Midbrain (tissue), 1 donor: ENCODE measurements around the gene PRELID1.
"Not testable (repeated sequence)": the region's sequence is repeated elsewhere in the genome, so short reads cannot be mapped to it uniquely, and the experiment has no call there.

Experiments used
- DNase-seq: peaks from one replicate; lab custom pipeline; 2025; lab: John Stamatoyannopoulos, UW

Gene PRELID1, protein sequence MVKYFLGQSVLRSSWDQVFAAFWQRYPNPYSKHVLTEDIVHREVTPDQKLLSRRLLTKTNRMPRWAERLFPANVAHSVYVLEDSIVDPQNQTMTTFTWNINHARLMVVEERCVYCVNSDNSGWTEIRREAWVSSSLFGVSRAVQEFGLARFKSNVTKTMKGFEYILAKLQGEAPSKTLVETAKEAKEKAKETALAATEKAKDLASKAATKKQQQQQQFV

DNA sequence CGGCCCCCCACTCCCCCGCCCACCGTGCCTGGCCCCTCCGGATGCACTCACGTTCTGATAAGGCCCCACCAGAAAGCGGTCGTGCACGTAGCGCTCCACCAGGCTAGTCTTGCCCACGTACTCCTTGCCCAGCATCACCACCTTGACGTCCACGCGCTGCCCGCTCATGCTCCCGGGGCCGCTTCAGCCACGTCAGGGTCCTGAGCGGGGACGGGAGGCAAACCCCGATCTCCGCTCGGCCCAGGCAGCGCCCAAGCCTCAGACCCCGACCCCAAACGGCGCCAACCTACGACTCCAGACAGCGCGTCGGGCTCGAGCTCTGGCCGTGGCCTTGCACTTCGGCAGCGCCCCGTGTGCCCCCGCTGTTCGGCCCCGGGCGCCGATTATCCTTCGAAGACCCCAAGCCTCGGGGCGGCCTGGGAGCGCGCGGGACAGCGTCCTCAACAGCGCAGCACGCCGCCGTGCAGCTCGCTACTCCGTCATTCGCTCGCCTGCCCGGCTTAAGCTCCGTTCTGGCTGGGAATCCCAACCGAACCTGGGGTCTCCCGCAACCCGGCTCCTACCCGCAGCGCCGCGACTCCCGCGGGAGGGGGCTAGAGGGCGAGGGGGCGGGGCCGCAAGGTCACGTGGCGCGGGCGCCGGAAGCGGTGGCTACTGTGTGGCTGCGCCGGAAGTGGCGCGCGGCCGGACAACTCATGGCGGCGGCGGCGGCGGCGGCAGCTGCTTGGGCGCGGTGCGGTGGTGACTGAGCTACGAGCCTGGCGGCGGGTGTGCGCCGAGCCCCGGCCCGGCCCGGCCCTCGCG, at the start of gene PRELID1, which contains the start of gene RAB24:
PRELID1 (plus strand) TSS at position 679 of the 804 bp plus-strand sequence. CDS start 187 bp downstream, outside the sequence.
RAB24 (minus strand) TSS at position 599 of the 804 bp plus-strand sequence; CDS start at position 168, 431 bp downstream.
- peak; percentile 91 for DNase-seq

DNA sequence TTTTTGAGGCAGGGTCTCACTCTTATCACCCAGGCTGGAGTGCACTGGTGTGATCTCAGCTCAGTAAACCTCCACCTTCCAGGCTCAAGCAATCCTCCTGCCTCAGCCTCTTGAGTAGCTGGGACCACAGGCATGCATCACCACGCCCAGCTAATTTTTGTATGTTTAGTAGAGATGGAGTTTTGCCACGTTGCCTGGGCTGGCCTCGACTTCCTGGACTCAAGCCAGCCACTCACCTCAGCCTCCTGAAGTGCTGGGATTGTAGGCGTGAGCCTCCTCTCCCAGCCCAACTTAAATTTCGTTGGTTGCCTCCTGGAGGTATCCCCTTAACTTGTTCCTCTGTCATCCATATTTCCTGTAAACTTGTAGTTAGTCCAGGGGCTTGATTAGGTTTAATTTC, 47.3 kb upstream of the PRELID1 start:
- no peak for DNase-seq

DNA sequence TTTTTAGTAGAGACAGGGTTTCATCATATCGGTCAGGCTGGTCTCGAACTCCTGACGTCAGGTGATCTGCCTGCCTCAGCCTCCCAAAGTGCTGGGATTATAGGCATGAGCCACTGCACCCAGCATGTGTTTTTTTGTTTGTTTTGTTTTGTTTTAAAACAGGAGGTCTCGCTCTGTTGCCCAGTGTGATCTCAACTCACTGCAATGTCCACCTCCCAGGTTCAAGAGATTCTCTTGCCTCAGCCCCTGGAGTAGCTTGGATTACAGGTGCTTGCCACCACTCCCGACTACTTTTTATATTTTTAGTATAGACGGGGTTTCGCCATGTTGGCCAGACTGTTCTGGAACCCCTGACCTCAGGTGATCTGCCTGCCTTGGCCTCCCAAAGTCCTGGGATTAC, 44.9 kb upstream of the PRELID1 start:
- not testable (repeated sequence) for DNase-seq

DNA sequence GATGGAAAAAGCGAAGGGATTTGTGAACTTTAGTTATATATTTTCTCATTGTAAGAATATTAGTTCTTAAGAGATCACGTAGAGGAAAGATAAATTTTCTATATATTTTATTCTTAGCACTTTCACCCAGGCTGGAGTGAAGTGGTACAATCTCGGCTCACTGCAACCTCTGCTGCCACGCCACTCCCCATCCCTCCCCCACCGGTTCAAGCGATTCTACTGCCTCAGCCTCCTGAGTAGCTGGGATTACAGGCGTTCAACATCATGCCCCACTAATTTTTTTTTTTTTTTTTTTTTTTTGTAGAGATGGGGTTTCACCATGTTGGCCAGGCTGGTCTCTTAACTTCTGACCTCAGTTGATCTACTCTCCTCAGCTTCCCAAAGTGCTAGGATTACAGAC, 42.6 kb upstream of the PRELID1 start:
- no peak for DNase-seq

DNA sequence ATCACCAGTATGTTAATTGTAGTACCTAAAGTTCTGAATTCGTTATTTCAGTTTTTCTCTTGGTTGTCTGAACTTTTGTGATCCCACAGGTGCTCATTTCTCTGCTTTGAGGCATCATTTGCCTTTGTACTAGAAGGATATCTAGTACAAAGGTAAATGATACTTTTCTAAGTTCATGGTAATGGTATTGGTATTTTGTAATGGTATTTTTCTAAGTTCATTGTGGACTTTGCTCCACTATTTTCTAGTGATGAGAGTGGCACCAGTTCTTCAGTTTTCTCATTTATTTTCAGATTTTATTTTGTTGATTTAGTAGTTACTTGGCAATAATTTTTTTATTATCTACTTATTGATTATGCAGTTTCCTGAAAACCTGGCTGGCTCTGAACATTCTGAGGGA, 42.1 kb upstream of the PRELID1 start:
- no peak for DNase-seq

DNA sequence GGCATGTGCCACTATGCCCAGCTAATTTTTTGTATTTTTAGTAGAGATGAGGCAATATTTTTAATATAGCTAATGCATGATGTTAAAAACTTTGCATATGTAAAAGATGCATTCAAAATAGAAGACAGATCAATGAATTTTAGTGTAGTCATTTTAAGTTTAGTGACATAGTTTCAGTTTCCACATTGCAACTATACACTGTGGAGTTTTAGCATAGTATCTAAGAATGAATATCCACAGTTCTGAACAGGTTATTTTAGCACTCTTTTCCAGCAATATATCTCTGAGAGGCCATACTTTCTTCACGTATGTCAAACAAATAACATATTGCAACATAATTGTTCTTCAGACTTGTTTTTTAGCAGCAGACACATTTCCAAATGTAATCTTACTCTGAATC, 39.4 kb upstream of the PRELID1 start:
- no peak for DNase-seq

DNA sequence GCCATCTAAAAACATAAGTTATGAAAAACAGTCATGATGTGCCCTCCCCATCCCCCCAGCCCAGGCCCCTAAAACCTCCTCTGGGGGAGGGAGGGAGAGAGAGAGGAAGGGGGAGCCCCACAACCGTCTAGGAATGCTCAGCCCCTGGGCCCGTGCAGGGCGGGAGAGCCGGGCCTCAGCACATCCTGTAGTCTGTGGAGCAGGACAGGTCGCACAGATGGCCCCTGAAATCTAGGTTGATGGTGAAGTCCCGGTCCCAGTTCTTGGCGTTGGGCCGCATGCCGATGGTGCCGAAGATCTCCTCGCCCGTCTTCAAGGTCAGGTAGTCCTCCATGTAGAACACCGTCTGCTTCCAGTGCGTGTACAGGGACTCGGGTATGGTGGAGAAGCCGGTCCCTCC, 38.2 kb upstream of the PRELID1 start:
- no peak for DNase-seq

DNA sequence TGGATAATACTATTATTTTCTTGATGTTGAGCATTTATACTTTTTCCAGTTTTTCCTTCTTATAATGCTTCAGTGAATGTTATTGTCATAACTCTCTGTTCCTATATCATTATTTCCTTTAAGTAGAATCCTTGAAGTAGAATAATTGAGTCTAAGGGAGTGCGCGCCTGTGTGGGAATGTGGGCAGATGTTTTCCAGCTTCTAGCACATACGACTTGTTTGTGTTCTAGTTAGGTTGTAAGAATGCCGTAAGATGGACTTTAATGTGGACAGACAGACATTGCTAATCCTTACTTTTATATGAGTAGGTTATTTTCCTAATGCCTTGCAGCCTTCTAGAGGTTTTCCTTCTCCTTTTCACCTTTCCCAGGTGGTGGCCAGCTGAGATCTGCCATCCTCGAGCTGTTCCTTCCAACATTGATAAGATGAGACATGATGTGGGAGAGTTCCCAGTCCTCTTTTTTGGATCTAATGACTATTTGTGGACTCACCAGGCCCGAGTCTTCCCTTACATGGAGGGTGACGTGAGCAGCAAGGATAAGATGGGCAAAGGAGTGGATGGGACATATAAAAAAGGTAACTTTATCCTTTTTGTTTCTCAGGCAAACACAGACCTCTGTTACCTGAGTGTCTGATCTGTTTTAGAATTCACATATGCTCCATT, 34.2 kb upstream of the PRELID1 start:
- no peak for DNase-seq

DNA sequence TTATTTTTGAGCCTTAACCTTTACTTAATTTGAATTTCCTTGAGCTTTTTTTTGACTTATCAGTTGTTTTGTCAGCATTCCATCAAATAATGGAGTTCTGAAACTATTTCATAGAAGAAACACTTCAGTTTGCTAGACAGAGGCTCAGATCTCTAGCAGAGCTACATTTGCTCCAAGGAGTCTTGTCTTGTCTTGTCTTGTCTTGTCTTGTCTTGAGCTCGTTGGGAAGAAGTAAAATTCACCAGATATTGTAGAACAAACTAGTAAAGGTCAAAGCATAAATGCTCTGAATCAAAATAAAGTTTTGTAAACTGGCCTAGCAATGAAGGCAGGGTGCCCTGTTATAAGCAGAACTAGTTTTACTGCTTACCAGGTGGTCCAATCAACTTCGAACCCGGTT, 33.6 kb upstream of the PRELID1 start:
- DNase-seq: no peak

DNA sequence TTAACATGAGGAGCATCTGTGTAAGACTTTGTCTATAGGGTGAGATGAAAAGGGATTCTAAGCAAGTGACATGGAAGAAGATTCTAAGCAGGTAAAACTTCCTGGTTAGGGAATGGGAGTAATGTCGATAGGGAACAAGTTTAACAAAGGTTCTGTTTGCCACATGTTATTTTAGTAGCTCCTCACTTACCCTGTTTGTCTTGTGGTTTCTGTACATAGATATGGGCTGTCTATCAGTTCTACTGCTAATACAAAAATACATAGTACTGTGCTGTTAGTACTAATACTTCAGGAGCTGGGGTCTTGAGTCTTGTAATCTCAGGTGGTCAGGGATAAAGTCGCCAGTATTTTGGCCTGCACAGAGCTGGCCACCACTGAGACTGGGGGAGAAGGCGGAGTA, 32.9 kb upstream of the PRELID1 start:
- no peak for DNase-seq

DNA sequence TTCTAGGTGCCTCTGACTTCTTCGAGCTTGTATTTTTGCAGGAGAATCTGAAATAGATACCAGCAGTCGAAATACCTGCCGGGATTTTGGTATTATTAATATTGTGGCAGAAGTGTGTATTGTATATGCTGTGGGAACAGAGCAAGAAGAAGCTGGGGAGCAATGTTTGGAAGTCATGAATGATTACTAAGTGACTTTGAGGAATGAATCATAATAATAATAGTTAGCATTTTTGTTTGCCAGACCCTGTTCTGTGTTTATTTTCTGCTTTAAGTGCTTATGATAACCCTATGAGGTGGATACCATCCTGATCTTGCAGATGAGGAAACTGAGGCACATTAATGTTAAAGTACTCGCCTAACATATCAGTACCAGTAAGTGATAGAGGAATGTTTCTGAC, 32.5 kb upstream of the PRELID1 start:
- DNase-seq: no peak

DNA sequence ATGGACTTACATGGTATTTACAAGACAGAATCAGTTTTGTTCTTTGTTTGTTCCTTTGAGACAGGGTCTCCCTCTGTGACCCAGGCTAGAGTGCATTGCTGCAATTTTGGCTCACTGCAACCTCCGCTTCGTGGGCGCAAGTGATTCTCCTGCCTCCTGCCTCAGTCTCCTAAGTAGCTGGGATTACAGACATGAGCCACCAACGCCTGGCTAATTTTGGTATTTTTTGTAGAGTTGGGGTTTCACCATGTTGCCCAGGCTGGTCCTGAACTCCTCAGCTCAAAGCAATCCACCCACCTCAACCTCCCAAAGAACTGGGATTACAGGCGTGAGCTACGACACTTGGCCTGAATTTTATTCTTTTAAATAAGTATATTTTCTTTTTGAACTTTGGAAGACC, 27.7 kb upstream of the PRELID1 start:
- DNase-seq: no peak

DNA sequence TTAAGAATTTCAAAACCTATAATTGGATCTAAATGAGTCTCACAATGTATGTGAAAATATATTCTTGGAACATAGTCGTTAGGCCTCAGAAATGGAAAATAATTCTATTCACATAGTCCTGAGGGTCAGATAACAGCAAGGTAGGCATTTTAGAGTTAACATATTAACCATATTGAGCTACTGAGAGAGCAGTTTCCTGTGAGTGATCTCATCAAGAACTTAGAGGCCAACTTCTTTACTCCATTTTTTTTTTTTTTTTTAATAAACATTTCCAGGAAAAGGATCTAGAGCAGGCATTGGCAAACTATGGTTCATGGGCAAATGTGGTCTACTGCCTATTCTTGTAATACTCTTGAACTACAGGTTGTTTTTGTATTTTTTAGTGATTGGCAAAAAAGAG, 26.7 kb upstream of the PRELID1 start:
- no peak for DNase-seq

DNA sequence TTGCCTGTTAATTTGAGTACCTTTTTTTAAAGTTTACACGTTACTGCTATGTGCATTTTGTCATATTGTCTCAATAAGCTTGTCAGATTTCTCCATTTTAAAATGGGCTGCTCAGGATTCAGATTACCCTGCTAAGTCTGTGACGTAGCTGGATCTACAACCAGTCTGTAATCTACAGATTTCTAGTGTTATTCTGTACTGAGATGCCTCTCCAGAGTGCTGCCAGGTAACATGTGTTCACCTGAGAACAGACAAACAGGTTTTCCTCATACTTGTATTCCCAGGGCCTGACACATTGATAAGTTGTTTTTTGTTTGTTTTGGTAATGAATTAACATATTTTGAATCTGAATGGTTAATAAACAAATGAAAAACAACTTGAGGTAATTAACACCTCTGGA, 15.4 kb upstream of the PRELID1 start:
- DNase-seq: no peak

DNA sequence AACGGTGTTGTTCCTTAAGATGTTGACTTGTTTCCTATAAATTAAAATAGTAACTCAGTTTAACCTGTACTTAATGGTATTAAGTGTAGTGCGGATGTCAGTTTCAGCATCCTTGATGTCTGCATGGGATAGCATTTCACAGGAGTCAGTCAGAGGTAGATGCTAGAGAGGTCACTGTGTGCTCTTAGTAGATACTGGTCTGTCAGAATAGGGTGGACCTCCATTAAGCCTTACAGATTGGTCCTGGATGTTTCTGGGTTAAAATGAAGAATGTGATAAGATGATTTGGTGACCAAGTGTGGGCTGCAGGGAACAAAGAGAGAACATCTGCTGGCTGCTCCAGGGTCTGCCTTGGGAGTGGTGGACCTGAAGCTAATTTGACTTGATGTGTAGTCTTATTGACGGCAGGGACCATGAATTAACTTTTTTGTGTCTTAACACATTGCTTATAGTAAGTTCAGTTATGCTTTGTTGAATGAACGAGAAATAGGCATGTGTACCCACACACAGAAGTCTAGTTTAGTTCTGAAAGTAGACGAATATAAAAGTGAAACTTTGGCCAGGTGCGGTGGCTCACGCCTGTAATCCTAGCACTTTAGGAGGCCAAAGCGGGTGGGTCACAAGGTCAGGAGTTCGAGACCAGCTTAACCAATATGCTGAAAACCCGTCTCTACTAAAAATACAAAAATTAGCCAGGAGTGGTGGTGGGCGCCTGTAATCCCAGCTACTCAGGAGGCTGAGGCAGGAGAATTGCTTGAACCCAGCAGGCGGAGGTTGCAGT, 12.6 kb upstream of the PRELID1 start:
- DNase-seq: no peak

DNA sequence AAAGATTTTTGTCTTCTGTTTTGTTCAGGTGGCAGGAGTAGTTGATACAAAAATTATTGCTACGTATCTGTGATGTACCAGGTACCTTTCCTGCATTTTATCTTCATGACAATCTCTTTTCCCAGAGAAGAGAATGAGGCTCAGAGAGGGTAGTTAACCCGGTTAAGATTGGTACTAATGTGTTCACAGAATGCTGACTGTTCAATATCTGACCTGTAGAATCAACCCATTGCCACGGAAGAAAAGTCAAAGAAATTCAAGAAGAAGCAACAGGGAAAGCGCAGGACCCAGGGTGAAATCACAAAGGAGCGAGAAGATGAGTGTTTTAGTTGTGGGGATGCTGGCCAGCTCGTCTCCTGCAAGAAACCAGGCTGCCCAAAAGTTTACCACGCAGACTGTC, 11.9 kb upstream of the PRELID1 start:
- DNase-seq: no peak

DNA sequence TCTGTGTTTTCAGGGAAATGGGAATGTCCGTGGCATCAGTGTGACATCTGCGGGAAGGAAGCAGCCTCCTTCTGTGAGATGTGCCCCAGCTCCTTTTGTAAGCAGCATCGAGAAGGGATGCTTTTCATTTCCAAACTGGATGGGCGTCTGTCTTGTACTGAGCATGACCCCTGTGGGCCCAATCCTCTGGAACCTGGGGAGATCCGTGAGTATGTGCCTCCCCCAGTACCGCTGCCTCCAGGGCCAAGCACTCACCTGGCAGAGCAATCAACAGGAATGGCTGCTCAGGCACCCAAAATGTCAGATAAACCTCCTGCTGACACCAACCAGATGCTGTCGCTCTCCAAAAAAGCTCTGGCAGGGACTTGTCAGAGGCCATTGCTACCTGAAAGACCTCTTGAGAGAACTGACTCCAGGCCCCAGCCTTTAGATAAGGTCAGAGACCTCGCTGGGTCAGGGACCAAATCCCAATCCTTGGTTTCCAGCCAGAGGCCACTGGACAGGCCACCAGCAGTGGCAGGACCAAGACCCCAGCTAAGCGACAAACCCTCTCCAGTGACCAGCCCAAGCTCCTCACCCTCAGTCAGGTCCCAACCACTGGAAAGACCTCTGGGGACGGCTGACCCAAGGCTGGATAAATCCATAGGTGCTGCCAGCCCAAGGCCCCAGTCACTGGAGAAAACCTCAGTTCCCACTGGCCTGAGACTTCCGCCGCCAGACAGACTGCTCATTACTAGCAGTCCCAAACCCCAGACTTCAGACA, 9.6 kb upstream of the PRELID1 start:
- no peak for DNase-seq

DNA sequence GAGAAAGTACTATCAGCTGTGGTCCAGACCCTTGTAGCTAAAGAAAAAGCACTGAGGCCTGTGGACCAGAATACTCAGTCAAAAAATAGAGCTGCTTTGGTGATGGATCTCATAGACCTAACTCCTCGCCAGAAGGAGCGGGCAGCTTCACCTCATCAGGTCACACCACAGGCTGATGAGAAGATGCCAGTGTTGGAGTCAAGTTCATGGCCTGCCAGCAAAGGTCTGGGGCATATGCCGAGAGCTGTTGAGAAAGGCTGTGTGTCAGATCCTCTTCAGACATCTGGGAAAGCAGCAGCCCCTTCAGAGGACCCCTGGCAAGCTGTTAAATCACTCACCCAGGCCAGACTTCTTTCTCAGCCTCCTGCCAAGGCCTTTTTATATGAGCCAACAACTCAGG, 9.0 kb upstream of the PRELID1 start:
- DNase-seq: no peak

DNA sequence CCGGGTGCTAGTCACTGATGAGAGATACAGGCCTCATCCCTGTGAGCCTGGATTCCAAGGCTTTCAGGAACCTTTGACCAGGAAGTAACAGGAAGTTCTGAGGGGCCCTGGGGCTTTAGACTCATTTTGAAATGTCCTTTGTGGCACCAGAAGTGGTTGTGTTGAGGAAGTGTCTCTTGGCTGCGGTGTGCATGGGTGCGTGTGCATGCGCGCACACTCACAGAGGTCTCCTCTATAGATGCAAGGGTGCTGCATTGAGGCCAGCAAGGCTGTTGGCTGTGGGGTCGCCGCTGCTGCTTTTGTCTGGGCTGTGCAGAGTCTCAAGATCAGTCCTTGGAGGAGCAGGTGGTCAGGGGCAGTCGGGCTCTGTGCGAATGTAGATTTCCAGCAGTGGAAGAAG, 7.7 kb upstream of the PRELID1 start:
- DNase-seq: no peak

DNA sequence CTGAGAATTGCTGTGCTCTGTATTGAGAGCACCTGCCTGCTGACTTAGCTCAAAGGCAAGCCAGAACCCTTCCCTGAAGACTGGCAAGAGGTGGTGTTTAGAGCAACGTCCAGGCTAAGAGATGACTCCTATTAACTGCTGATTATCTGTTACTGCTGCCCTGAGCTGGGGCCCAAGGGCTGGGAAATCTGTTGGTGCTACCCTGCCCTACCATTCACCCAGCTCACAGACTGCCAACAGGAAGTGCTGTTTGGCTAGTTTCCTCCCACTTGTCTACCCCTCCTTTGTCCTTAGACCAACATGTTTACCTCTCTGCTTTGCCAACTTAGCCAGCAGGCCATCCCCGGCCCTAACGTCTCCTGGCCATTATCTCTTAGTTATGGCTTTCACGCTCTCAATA, 7.0 kb upstream of the PRELID1 start:
- DNase-seq: no peak

DNA sequence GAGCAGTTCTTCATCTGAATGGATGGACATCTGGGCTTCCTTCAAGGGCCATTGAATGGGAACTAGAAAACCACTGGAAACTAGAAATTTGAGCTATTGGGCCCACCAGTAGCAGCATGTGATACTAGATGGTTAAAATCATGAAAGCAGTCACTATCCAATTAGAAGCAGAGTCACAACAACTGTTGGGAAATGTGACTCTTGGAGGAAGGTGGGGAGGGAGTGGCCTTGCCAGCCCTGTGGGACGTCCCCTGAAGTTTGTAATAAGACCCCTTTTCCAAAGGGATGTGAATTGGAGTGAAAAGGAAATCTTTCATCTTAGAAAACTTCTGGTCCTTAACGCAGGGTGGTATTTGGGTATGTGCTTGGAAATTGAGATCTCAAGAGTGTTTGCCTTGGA, 5.7 kb upstream of the PRELID1 start:
- DNase-seq: no peak

DNA sequence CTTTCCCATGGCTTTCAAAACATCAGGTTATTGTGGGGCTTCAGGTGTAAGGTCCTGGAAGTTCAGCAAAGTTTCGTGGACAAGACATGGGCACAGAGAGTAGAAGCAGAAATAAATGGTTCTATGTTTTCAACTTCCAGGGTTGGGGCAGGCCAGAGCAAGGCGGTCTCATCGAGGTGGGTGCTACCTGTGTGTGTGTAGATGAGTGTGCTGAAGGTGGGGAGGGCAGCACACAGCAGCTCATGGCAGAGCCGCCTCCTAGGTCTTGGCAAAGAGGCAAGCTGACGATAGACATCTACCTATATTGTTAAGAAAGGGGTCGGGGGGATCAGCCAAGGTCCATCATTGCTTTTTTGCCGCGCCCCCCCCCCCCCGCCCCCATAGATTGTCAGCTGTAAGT, 3.9 kb upstream of the PRELID1 start:
- DNase-seq: no peak
